Effector memory CD4-positive, alpha-beta T cell (primary cell): Measurements from ENCODE around the gene SLC2A4RG.

ENCODE experiments used
- DNase-seq, 3 donors: peaks; one replicate each; pipeline ENCODE4 v3.0.0-alpha.2; 2020
- H3K27ac ChIP-seq: 2 replicates; pipeline ENCODE4 v1.7.0; 2013; ENCODE audit warnings: mild to moderate bottlenecking, low read length, moderate library complexity; ENCODE audit not compliant: insufficient read depth, poor library complexity, severe bottlenecking
- H3K27me3 ChIP-seq: replicated peaks from 2 replicates; pipeline ENCODE4 v1.7.0; 2013; ENCODE audit warnings: mild to moderate bottlenecking, low read length; ENCODE audit not compliant: insufficient read depth, control insufficient read depth, poor library complexity, severe bottlenecking
- H3K36me3 ChIP-seq: 2 replicates; pipeline ENCODE4 v1.7.0; 2013; ENCODE audit warnings: mild to moderate bottlenecking, low read length, moderate library complexity; ENCODE audit not compliant: control insufficient read depth, insufficient read depth
- H3K4me1 ChIP-seq: 2 replicates; pipeline ENCODE4 v1.7.0; 2013; ENCODE audit warnings: low read length, mild to moderate bottlenecking; ENCODE audit not compliant: control insufficient read depth, insufficient read depth, poor library complexity, severe bottlenecking
- H3K4me3 ChIP-seq: 2 replicates; pipeline ENCODE4 v1.7.0; 2013; ENCODE audit warnings: low read length, low read depth, mild to moderate bottlenecking; ENCODE audit not compliant: insufficient read depth, poor library complexity, severe bottlenecking
- H3K9me3 ChIP-seq: 2 replicates; pipeline ENCODE4 v1.7.0; 2013; ENCODE audit warnings: mild to moderate bottlenecking, low read length, moderate library complexity; ENCODE audit not compliant: control insufficient read depth

The SLC2A4RG gene

GRCh38 chr20:63741676-63742380, 2.3 kb downstream of the SLC2A4RG start:
- Histone ChIP-seq H3K9me3 (no peaks in the 10 kb centered on the region), H3K27me3 (no peaks in the 10 kb centered on the region), H3K36me3 (peaks cover 25% of the 10 kb centered on the region), H3K4me3 (no peak overlapping the region), H3K27ac (peak overlapping the region; percentile 67), H3K4me1 (peaks cover 21% of the 10 kb centered on the region)
- DNase-seq = no peak

DNA sequence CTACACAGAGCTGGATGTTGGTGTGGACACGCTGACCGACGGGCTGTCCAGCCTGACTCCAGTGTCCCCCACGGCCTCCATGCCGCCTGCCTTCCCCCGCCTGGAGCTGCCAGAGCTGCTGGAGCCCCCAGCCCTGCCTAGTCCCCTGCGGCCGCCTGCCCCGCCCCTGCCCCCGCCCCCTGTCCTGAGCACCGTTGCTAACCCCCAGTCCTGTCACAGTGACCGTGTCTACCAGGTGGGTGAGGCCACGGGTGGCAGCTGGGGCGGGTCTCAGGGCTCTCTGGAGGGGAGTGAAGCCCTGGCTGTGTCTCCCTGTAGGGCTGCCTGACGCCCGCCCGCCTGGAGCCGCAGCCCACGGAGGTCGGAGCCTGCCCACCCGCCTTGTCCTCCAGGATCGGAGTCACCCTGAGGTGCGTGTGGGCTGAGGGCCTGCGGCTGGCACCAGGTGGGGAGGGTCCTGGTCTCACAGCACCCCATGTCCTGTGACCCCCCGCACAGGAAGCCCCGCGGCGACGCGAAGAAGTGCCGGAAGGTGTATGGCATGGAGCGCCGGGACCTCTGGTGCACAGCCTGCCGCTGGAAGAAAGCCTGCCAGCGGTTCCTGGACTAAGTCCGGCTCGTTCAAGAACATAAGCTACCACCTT, 2.9 kb downstream of the SLC2A4RG start:
- Histone ChIP-seq H3K4me1 (peaks cover 21% of the 10 kb centered on the region), H3K27ac (no peak overlapping the region), H3K4me3 (no peak overlapping the region), H3K9me3 (no peaks in the 10 kb centered on the region), H3K36me3 (peaks cover 25% of the 10 kb centered on the region), H3K27me3 (no peaks in the 10 kb centered on the region)
- DNase-seq = no peak

DNA sequence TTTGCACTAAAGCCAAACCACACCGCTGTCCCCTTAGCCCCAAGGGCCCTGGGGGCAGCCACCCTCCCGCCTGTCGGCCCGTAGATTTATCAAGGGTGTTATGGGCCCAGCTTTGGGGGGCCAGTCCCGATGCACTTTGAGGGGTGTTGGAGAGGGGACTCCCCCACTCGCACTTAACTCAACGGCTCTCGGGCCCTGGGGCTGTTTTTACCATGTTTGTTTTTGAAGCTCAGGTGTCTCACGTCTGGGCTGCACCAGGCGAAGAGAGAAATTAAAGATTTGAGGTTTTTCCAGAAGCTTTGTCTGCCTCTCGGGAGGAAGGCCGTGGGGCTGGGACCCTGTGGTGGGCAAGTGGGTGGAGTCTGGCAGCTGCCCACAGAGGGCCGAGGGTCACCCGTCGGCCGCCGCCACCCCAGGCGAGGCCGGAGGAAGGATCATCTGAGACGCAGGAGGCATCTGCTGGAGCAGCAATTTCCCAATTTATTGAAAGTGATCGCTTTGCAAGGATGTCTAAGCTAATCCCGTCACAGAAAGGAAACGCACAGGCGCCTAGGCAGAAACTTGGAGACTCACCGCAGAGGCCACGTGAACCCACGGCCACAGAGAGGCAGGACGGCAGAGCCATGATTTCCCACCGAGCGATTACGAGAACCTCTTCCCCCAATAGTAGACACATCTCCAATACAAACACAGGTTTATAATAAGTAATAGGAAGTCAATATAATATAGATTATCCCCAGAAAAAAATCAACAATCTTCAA, 3.8 kb downstream of the SLC2A4RG start:
- Histone ChIP-seq H3K27ac (no peak overlapping the region), H3K4me3 (no peak overlapping the region), H3K4me1 (peaks cover 18% of the 10 kb centered on the region), H3K27me3 (no peaks in the 10 kb centered on the region), H3K36me3 (peaks cover 25% of the 10 kb centered on the region), H3K9me3 (no peaks in the 10 kb centered on the region)
- no peak for DNase-seq

GRCh38 chr20:63744158-63744557, 4.6 kb downstream of the SLC2A4RG start:
- Histone ChIP-seq H3K4me3 (no peak overlapping the region), H3K4me1 (peaks cover 10% of the 10 kb centered on the region), H3K36me3 (peaks cover 25% of the 10 kb centered on the region), H3K27me3 (no peaks in the 10 kb centered on the region), H3K9me3 (no peaks in the 10 kb centered on the region), H3K27ac (no peak overlapping the region)
- DNase-seq = no peak

DNA sequence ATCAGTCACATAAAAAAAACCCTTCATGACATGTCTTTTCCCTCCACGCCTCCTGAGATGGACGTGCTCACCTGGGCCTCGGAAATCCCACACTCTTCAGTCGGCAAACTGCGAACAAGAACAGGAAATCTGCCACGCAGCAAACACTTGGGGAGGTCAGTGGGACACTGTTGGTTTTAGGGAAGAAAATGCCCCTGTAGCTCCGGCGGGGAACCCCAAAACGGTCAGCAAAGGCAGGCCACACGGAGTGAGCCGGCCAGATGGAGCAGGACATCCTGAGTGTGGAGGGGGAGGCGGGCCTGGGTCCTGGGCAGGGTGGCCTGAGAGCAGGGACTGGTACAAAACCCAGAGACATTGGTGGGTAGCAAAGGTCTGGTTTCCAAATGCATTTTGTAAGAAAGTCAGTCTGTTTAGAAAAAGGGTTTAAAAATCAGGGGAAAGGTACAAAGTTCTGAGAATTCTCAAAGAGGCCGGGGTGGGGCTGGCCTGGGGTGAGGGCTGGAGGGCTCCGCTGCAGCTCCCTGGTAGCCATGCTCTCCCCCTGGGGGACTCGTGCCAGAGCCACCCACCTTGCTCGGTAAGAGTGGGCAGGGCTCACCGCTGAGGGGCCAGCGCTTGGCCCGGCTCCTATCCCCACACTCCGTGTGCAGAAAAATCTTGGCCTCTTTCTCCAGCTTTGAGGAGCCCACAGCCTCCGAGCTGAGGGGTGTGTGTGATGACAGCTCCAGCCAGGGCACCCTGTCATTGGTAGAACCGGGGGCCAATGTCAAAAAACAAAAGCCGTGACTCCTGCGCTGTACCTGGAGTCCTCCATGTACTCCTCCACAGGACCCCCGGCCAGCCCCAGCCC, 5.2 kb downstream of the SLC2A4RG start:
- peaks cover 25% of the 10 kb centered on the region for H3K36me3 ChIP-seq
- H3K9me3 ChIP-seq = no peaks in the 10 kb centered on the region
- H3K4me1 ChIP-seq = peaks cover 10% of the 10 kb centered on the region
- H3K4me3 ChIP-seq = no peak overlapping the region
- H3K27ac ChIP-seq = no peak overlapping the region
- H3K27me3 ChIP-seq = no peaks in the 10 kb centered on the region
- no peak for DNase-seq

DNA sequence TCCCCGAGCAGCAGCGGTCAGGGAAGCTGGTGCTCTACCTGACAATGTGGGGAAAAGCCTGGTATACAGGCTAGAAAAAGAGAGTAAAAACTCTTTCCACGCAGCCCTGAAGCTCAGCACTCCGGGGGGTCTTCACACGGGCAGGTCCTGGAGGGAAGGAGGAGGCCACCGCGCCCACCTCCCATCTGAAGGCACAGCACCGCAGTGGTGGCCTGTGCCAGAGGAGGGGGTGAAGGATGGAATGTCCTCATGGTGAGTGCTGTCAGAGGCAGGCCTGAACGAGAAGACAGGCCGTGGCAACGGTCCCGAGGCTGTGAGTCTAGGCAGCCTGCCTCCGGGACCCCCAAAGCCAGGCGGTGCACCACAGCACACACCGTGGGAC, 5.8 kb downstream of the SLC2A4RG start:
- Histone ChIP-seq H3K4me3 (no peak overlapping the region), H3K27ac (no peak overlapping the region), H3K9me3 (no peaks in the 10 kb centered on the region), H3K4me1 (peaks cover 16% of the 10 kb centered on the region), H3K36me3 (peaks cover 25% of the 10 kb centered on the region), H3K27me3 (no peaks in the 10 kb centered on the region)
- no peak for DNase-seq

- no peak overlapping the region for H3K27ac ChIP-seq
These were observed 6.6 kb downstream of the SLC2A4RG start for GRCh38 chr20:63745961-63746731.

GRCh38 chr20:63746751-63747315, 7.3 kb downstream of the SLC2A4RG start:
- H3K4me3 ChIP-seq = no peak overlapping the region
- H3K27me3 ChIP-seq = no peaks in the 10 kb centered on the region
- H3K36me3 ChIP-seq = peaks cover 17% of the 10 kb centered on the region
- peaks cover 22% of the 10 kb centered on the region for H3K4me1 ChIP-seq
- H3K9me3 ChIP-seq = no peaks in the 10 kb centered on the region
- no peak overlapping the region for H3K27ac ChIP-seq
- no peak for DNase-seq

More at GRCh38 chr20:63745961-63746731, 6.6 kb downstream of the SLC2A4RG start:
- Histone ChIP-seq H3K27me3 (no peaks in the 10 kb centered on the region), H3K4me3 (no peak overlapping the region), H3K4me1 (peaks cover 18% of the 10 kb centered on the region), H3K36me3 (peaks cover 24% of the 10 kb centered on the region), H3K9me3 (no peaks in the 10 kb centered on the region)
- no peak for DNase-seq

GRCh38 chr20:63747622-63748069, 8.1 kb downstream of the SLC2A4RG start:
- Histone ChIP-seq H3K4me3 (no peak overlapping the region), H3K4me1 (peaks cover 24% of the 10 kb centered on the region), H3K27ac (no peak overlapping the region), H3K9me3 (no peaks in the 10 kb centered on the region), H3K36me3 (peaks cover 9% of the 10 kb centered on the region), H3K27me3 (no peaks in the 10 kb centered on the region)
- DNase-seq = no peak
